Progenitor cell of endocrine pancreas (in vitro differentiated cells): ENCODE data around the gene DUSP7. TPM values are rescaled to one million over a fixed set of nuclear protein-coding genes. Genes with fewer than 3 reads are reported as not detected.

Experiments used
- DNase-seq: peaks from one replicate; pipeline ENCODE4 v3.0.0; 2021; ENCODE audit warnings: low spot score; ENCODE audit not compliant: unreplicated experiment
- H3K27ac Mint-ChIP-seq: 2 replicates; pipeline ENCODE4 v1.8.0; 2021; ENCODE audit warnings: mild to moderate bottlenecking, moderate library complexity, mixed read lengths
- H3K27me3 Mint-ChIP-seq: 2 replicates; pipeline ENCODE4 v1.8.0; 2021; ENCODE audit warnings: mixed read lengths
- H3K36me3 Mint-ChIP-seq: 2 replicates; pipeline ENCODE4 v1.8.0; 2022; ENCODE audit warnings: mixed read lengths; ENCODE audit not compliant: insufficient read depth
- H3K4me1 Mint-ChIP-seq: 2 replicates; pipeline ENCODE4 v1.8.0; 2021; ENCODE audit warnings: low read depth, mixed read lengths
- H3K4me3 Mint-ChIP-seq: 2 replicates; pipeline ENCODE4 v1.8.0; 2021; ENCODE audit warnings: low read depth, mild to moderate bottlenecking, moderate library complexity, mixed read lengths
- H3K9me3 Mint-ChIP-seq: 2 replicates; pipeline ENCODE4 v1.8.0; 2021; ENCODE audit warnings: low read depth, mixed read lengths
- total RNA-seq: library from RNA; stranded (reverse); gene quantifications from 2 replicates; pipeline ENCODE4 v1.2.1, GENCODE V29; 2021
- TF ChIP-seq, protein P1 (sequence below): fragments of 200-600 bp; sonication (generic); IDR thresholded peaks from one replicate; pipeline ENCODE4 v1.5.0; 2021; ENCODE audit warnings: antibody characterized with exemption, mild to moderate bottlenecking; ENCODE audit not compliant: unreplicated experiment

The DUSP7 gene
- total RNA-seq, 1 donor from 2014 or later, result 10.3 TPM

DNA sequence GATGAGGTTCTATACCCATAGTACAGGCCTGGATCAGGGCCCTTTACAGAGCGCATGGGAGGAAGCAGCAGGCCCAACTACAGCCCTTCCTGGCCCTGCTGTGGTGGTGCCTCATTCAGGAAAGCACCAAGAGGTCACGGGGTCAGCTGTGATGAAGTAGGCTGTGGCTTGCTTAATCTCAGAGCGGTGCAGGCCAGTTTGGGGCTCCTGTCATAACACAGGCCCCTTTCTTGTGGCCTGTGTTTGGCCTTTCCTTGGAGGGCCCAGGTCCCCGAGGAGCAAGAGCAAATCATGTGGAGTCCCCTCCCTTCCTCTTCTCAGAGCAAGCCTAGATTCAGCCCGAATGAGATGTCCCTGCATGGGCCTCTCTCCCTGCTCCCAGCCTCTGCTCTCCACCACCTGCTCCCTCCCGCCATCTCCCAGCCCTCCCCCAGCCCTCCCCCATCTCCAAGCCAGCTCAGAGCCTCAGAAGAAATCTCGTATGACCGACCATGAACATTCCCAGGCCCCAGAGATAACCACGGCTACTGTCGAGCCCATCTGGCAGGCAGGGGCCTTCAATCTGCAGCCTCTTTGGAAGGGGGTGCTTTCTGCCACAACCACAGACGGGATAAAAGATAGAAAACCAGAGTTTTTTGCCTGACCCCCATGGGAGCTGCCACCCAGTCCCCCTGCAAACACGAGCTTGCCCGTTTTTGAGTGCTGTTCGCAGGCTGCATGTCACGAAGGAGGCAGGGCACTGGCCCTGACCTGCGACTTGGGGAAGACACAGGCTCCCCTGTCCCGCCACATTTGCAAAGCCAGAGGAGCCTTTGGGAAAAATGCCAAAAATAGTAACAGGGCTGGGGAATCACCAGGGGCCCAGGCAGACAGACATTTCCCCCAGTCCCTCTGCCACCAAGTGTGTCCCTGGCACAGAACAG is 32.3 kb upstream of the DUSP7 start:
- Mint-ChIP-seq H3K4me3 (no peak overlapping the region), H3K36me3 (no peaks in the 10 kb centered on the region), H3K4me1 (peaks cover 6% of the 10 kb centered on the region), H3K27ac (no peak overlapping the region), H3K27me3 (no peaks in the 10 kb centered on the region), H3K9me3 (no peaks in the 10 kb centered on the region)
- no peak for DNase-seq
- TF ChIP-seq, protein P1, sequence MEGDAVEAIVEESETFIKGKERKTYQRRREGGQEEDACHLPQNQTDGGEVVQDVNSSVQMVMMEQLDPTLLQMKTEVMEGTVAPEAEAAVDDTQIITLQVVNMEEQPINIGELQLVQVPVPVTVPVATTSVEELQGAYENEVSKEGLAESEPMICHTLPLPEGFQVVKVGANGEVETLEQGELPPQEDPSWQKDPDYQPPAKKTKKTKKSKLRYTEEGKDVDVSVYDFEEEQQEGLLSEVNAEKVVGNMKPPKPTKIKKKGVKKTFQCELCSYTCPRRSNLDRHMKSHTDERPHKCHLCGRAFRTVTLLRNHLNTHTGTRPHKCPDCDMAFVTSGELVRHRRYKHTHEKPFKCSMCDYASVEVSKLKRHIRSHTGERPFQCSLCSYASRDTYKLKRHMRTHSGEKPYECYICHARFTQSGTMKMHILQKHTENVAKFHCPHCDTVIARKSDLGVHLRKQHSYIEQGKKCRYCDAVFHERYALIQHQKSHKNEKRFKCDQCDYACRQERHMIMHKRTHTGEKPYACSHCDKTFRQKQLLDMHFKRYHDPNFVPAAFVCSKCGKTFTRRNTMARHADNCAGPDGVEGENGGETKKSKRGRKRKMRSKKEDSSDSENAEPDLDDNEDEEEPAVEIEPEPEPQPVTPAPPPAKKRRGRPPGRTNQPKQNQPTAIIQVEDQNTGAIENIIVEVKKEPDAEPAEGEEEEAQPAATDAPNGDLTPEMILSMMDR, result no peak

DNA sequence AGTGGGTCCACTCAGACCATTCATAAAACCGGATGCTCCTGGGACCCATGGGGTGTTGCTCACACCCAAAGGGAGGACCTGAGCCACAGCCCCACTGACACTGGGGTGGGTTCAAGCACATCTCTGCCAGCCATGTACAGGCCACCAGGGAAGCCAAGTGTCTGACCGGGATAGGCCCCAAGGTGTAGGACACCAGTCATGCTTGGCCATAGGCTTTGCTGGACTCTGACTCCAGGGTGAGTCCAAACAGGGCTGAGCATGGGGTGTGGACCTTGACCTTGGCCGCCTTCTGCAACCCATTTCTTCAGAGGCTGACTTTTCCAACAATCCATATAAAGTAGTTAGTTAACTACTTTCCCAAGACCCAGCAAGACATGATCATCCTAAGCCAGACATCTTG is 31.4 kb upstream of the DUSP7 start:
- H3K36me3 Mint-ChIP-seq, result no peaks in the 10 kb centered on the region

DNA sequence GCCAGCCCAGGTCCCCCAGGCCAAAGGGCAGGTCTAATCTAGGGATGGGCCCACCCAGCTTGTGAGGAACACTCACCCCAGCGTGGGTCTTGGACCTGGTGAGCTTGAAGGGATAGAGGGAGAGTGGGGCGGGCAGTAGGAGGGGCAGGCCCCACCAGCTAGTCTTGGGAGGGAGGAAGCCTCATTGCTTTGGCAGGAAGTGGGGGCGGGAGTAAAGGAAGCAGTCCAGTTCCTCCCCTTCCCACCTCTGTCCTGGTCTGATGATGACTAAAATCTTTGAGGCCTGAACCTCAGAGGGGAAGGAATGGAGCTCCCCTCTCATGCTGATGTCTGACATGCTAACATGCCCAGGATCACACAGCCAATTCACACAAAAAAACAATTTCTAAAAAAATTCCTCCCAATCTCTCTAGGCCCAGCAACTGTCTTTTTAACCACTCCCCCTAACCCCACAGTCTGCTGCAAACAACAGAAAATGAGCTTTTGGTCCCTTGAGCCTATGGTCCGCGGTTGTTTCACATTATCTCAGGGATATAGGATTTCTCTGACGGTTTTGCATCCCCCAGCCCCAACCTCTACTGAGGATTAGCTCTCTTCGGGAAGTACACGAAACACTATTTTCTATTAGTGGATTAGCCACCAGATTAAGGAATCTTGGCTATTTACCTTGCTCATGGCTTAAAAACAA is 30.7 kb upstream of the DUSP7 start:
- TF ChIP-seq, protein P1, result no peak
- Mint-ChIP-seq H3K4me3 (no peak overlapping the region), H3K27me3 (peaks cover 6% of the 10 kb centered on the region), H3K27ac (no peak overlapping the region), H3K36me3 (no peaks in the 10 kb centered on the region), H3K4me1 (peaks cover 6% of the 10 kb centered on the region), H3K9me3 (no peaks in the 10 kb centered on the region)
- DNase-seq, result no peak

More for the DNA sequence above, 31.4 kb upstream of the DUSP7 start:
- Mint-ChIP-seq H3K27me3 (peaks cover 6% of the 10 kb centered on the region), H3K4me1 (peaks cover 6% of the 10 kb centered on the region), H3K9me3 (no peaks in the 10 kb centered on the region), H3K4me3 (no peak overlapping the region), H3K27ac (no peak overlapping the region)
- no peak for DNase-seq
- TF ChIP-seq, protein P1, result no peak

DNA sequence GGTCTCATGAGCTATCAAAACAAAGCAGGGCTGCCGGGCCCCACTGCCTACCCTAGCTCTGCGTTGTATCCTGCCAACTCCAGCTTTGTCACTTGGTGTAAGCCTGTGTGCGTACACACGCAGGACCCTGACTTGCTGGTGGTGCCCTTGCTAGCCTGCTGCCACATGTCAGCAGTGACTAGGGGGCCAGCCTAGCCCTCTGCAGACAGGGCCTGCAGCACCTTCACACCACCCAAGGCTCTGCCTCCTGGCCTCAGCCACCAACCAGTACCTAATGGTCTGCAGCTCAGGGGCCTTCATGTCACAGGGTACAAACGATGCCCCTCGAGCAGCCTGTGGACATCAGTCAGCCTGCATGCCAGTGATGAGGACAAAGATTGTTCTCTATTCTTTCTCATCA is 30.1 kb upstream of the DUSP7 start:
- Mint-ChIP-seq H3K36me3 (no peaks in the 10 kb centered on the region), H3K27me3 (peaks cover 9% of the 10 kb centered on the region), H3K9me3 (no peaks in the 10 kb centered on the region), H3K4me3 (no peak overlapping the region), H3K27ac (no peak overlapping the region), H3K4me1 (peaks cover 9% of the 10 kb centered on the region)
- TF ChIP-seq, protein P1, result no peak
- DNase-seq, result no peak

DNA sequence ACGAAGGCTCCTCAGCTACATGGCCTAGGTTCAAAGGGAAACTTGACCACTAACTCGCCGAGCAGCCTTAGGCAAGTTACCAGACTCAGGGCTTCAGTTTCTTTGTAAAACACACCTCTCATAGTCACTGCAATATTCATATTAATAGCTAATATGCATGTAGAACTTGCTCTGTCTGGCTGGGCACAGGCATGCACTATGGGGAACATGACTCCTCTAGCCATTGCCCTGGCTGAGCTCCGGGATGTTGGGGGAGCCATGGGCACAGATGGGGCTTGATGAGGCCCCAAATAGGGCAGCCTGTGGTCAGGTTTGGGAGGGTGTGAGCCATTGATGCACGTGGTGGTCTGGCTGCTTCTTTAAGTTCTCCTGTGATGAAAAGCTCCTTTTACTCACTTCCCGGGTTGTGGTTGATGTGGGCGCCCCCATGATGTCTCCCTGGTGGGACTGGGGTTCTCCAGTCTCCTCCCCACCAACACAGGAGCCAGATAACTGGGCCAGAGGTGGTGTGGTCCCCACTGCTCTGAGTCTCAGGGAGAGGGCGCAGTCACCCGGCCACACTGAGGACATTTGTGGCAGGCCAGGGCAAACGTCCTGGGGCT is 29.4 kb upstream of the DUSP7 start:
- Mint-ChIP-seq H3K36me3 (no peaks in the 10 kb centered on the region), H3K4me1 (peaks cover 16% of the 10 kb centered on the region), H3K9me3 (no peaks in the 10 kb centered on the region), H3K4me3 (no peak overlapping the region), H3K27ac (no peak overlapping the region), H3K27me3 (peaks cover 9% of the 10 kb centered on the region)
- DNase-seq, result no peak
- TF ChIP-seq, protein P1, result no peak
